Adrenal gland (tissue), 12 donors: ENCODE measurements around the gene CKMT2. TPM values are rescaled to one million over a fixed set of nuclear protein-coding genes. Genes with fewer than 3 reads are reported as not detected.
A peak's percentile ranks its signal among the peaks of the same experiment; 100 is the strongest.

Experiments
- DNase-seq, 7 donors: peaks; one replicate each; pipeline ENCODE4 v3.0.0-alpha.2; 2019 to 2020
- H3K27ac ChIP-seq, 5 donors: fragments of 200-600 bp; sonication (generic) in 4 of 5; 1 replicate in 3 of 5; 2 replicates in 2 of 5; pipeline versions ENCODE4 v1.5.1 to v1.8.0; 2016 to 2020; ENCODE audit warnings: mild to moderate bottlenecking in 1 of 5
- H3K27me3 ChIP-seq: fragments of 200-600 bp; 2 replicates; pipeline ENCODE4 v1.8.0; 2021
- H3K36me3 ChIP-seq, 2 donors: fragments of 200-600 bp; replicated peaks in 1 of 2; 1 replicate in 1 of 2; 2 replicates in 1 of 2; pipeline versions ENCODE4 v1.5.1 to v1.8.0; 2018 to 2022
- H3K4me1 ChIP-seq, 2 donors: fragments of 200-600 bp; replicated peaks in 1 of 2; 1 replicate in 1 of 2; 2 replicates in 1 of 2; pipeline versions ENCODE4 v1.5.1 to v1.8.0; 2018 to 2021
- H3K4me3 ChIP-seq, 4 donors: fragments of 200-600 bp; sonication (generic) in 3 of 4; one replicate each; pipeline ENCODE4 v1.5.1; 2016 to 2018
- H3K9me3 ChIP-seq, 3 donors: fragments of 200-600 bp; sonication (generic) in 1 of 3; replicated peaks in 1 of 3; 1 replicate in 2 of 3; 2 replicates in 1 of 3; pipeline versions ENCODE4 v1.5.1 to v1.8.0; 2016 to 2021
- POLR2A ChIP-seq, 2 donors: fragments of 450-650 bp; IDR thresholded peaks; one replicate each; pipeline ENCODE4 v1.6.1; 2017; ENCODE audit warnings: antibody characterized with exemption in 2 of 2, mild to moderate bottlenecking in 2 of 2, moderate library complexity in 1 of 2
- WGBS, 4 donors: extraction: QIAGEN DNeasy Blood & Tissue Kit in 2 of 4; methylation state at CpG; one replicate each; pipeline versions ENCODE4 v1.1.5 to v1.1.7; 2013 to 2017; 5-methylcytosine and 5-hydroxymethylcytosine counted together
- intact Hi-C, 2 donors: fragments of 100-400 bp; cut with DNase I; formaldehyde crosslinking; loops; one replicate each; pipeline versions ENCODE4 v1.14.1 to v1.15.0; 2022 to 2023
- polyA plus RNA-seq, 3 donors: library from polyadenylated mRNA; stranded (reverse); fragments of 200-250 nt in 2 of 3; fragments of 350-450 nt in 1 of 3; fragmentation: Illumina TruSeq in 1 of 3; extraction: RNeasy Lipid Tissue Mini Kit (QIAGEN cat#74804) in 1 of 3; gene quantifications; one replicate each; pipeline ENCODE4 v1.2.3, GENCODE V29; 2013 to 2014
- total RNA-seq, 9 donors: library from RNA; depleted of rRNA in 4 of 9; stranded (reverse); fragments of >200 nt in 4 of 9; fragments of 120-200 nt in 1 of 9; fragmentation: NEBNext Ultra II Directional in 1 of 9; extraction: Animal tissue kit (Norgen Biotek cat#: 25700) in 1 of 9; gene quantifications; one replicate each; pipeline versions ENCODE4 v1.1.0 to v1.2.4, GENCODE V29; 2013 to 2023
- TF ChIP-seq, protein P1 (sequence below), 6 experiments: fragments of 450-650 bp in 4 of 6; fragments of 200-600 bp in 2 of 6; sonication (generic) in 1 of 6; IDR thresholded peaks; 1 replicate in 5 of 6; 2 replicates in 1 of 6; pipeline versions ENCODE4 v1.5.1 to v1.8.0; 2016 to 2021; ENCODE audit warnings: antibody characterized with exemption in 6 of 6, mild to moderate bottlenecking in 2 of 6, moderate library complexity in 1 of 6
- donor health status: healthy with polysubstance abuse.
- donor health status: Bipolar disorder and iron deficiency.
- donor health status: DM: yes; HTN: yes; CAD: no.
- donor health status: DM: no; HTN: no; CAD: no.
- donor health status: DM: no; HTN: no; CAD: no.
- donor health status: DM: yes; HTN: yes; CAD: no.

CKMT2 gene
- total and polyA plus RNA-seq, 12 donors: 22.5 to 112 (median 49.9) TPM

DNA sequence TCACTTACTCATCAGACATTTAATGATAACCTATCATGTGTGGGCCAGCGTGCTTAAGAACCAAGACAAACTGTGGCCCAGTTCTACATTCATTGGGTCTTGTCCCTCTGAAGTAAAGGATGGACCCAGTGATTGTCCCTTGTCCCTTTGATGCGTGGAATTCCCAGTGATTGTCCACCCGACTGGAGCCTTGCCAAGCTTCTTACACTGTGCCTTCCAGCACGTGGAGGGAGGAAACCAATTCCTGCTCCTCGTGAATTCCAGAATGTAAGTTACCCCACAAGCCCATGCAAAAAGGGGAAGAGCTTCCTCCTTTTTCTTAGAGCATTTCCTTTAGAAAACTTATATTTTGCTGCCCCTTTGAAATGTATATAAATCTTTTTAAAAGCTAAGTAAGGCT, 7.9 kb downstream of the CKMT2 start:
- Histone ChIP-seq H3K4me3 (no peak overlapping the region), H3K4me1 (peaks cover 0 to 25% of the 10 kb centered on the region in 2 donors), H3K27ac (no peak overlapping the region), H3K27me3 (no peaks in the 10 kb centered on the region), H3K36me3 (no peaks in the 10 kb centered on the region), H3K9me3 (no peaks in the 10 kb centered on the region)
- TF ChIP-seq POLR2A (IDR thresholded peaks at IDR 0.05): no peak
- TF ChIP-seq, protein P1, sequence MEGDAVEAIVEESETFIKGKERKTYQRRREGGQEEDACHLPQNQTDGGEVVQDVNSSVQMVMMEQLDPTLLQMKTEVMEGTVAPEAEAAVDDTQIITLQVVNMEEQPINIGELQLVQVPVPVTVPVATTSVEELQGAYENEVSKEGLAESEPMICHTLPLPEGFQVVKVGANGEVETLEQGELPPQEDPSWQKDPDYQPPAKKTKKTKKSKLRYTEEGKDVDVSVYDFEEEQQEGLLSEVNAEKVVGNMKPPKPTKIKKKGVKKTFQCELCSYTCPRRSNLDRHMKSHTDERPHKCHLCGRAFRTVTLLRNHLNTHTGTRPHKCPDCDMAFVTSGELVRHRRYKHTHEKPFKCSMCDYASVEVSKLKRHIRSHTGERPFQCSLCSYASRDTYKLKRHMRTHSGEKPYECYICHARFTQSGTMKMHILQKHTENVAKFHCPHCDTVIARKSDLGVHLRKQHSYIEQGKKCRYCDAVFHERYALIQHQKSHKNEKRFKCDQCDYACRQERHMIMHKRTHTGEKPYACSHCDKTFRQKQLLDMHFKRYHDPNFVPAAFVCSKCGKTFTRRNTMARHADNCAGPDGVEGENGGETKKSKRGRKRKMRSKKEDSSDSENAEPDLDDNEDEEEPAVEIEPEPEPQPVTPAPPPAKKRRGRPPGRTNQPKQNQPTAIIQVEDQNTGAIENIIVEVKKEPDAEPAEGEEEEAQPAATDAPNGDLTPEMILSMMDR (IDR thresholded peaks at IDR 0.05): no peak
- WGBS, 4 donors: 41 to 50% (median 47%) methylated on average over 5 of the region's 5 CpGs
- intact Hi-C loops: no loop called here
- peak in 2 of 7 donors; percentile 32 to 36 for DNase-seq

DNA sequence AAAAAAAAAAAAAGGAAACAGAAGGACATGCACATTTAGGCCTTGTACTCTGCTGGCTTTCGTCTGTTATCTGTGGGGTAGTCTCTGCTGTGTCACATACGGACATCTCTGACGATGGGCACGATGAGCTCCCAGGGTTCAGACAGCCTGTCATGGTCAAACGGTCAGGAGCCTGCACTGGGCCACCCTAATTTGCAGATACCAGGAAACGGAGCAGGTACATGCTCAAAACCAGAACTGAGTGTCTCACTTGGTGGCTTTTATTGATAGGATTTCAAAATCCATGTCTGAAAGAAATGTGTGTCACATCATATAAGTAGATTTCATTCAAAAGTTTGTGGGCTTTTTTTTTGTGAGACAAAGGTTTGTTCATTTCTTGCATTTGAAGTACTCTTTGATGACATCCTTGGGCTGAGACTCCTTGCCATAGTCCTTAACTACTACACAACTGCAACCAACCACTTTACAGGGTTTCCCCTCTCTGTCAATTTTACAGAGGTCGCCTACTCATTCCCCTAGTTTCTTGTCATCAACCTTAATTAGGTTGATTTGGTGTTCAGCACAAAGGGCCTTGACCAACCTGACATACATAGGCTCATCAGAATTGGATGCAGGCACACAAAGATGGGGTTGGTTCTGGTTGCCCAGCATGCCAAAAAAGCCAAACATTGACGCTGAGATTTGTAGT, 9.0 kb downstream of the CKMT2 start:
- WGBS, 4 donors: 65 to 77% (median 66%) methylated on average over 8 of the region's 8 CpGs
- H3K27ac ChIP-seq: no peak overlapping the region

DNA sequence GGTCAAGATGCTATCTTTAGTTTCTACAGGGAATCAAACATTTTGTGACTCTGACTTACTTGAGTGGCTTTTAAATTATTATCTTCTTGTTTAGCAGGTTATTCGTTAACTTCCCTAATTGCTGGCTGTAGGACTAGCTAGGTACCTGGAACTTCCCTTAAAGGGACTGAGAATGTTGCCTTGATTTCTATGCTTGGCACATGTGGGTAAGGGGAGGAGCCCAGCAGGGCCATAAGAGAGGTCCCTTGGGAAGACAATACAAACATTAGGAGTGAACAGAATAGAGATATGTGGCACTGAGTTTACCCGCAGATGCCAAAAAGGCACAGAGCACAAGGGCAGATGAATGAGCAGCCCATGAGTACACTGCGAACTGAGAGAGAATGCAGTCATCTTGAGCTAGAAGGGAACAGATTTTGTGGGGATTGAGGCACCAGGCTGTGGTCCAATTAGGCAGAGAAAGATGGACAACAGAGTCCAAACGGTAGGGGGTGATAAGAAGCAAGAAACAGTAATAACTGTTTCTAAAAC, 9.8 kb downstream of the CKMT2 start:
- DNase-seq: no peak
- no peak overlapping the region for H3K27ac ChIP-seq
- no peaks in the 10 kb centered on the region for H3K9me3 ChIP-seq
- H3K4me1 ChIP-seq: peaks cover 16 to 42% of the 10 kb centered on the region in 2 donors
- H3K36me3 ChIP-seq: no peaks in the 10 kb centered on the region
- intact Hi-C loops: no loop called here
- 49 to 62% (median 58%) methylated on average over 4 of the region's 4 CpGs for WGBS, 4 donors
- no peak overlapping the region for H3K4me3 ChIP-seq
- TF ChIP-seq, protein P1 (IDR thresholded peaks at IDR 0.05): no peak
- TF ChIP-seq POLR2A (IDR thresholded peaks at IDR 0.05): no peak
- no peaks in the 10 kb centered on the region for H3K27me3 ChIP-seq

More for the DNA sequence above, 9.0 kb downstream of the CKMT2 start:
- Histone ChIP-seq H3K9me3 (no peaks in the 10 kb centered on the region), H3K4me3 (no peak overlapping the region), H3K4me1 (peaks cover 10 to 33% of the 10 kb centered on the region in 2 donors), H3K36me3 (no peaks in the 10 kb centered on the region), H3K27me3 (no peaks in the 10 kb centered on the region)
- DNase-seq: no peak
- TF ChIP-seq, protein P1 (IDR thresholded peaks at IDR 0.05): no peak
- no peak for TF ChIP-seq POLR2A (IDR thresholded peaks at IDR 0.05)
- intact Hi-C loops: no loop called here

DNA sequence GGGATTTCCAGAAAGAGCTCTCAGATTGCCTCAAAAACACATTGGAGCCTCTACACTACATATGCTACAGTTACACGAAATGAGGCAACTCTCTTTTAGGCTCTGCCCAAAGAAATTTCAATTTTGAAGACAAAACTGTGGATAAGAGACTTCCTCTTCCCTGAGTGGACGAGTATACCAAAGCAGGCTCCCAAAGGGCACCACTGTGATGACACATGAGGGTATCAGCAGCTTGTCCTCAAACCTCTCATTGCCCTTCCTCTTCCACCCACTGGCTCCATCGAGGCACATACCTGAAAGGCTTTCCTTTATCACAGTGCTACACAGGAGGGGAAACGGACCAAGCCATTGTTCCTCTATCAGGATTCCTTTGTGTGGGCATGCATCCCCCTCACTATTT, 11.3 kb downstream of the CKMT2 start:
- H3K4me3 ChIP-seq: no peak overlapping the region
- no peaks in the 10 kb centered on the region for H3K9me3 ChIP-seq
- no peaks in the 10 kb centered on the region for H3K36me3 ChIP-seq
- 87 to 96% (median 91%) methylated on average over 4 of the region's 4 CpGs for WGBS, 4 donors
- TF ChIP-seq POLR2A (IDR thresholded peaks at IDR 0.05): no peak
- TF ChIP-seq, protein P1 (IDR thresholded peaks at IDR 0.05): no peak
- no peaks in the 10 kb centered on the region for H3K27me3 ChIP-seq
- H3K27ac ChIP-seq: no peak overlapping the region
- intact Hi-C loops: no loop called here
- DNase-seq: no peak
- H3K4me1 ChIP-seq: peaks cover 16 to 47% of the 10 kb centered on the region in 2 donors
